HG03135 (cell line): ENCODE data around the gene MAML3.
A peak's percentile ranks its signal among the peaks of the same experiment; 100 is the strongest.

Source experiments
- ATAC-seq: cut with Tn5 transposase; IDR thresholded peaks from one replicate; pipeline ENCODE4 v1.9.1; 2021; ENCODE audit warnings: mild to moderate bottlenecking, moderate library complexity; ENCODE audit not compliant: unreplicated experiment

Gene MAML3

GRCh38 chr4:140127422-140127821 is 26.6 kb downstream of the MAML3 start:
- no peak for ATAC-seq

DNA sequence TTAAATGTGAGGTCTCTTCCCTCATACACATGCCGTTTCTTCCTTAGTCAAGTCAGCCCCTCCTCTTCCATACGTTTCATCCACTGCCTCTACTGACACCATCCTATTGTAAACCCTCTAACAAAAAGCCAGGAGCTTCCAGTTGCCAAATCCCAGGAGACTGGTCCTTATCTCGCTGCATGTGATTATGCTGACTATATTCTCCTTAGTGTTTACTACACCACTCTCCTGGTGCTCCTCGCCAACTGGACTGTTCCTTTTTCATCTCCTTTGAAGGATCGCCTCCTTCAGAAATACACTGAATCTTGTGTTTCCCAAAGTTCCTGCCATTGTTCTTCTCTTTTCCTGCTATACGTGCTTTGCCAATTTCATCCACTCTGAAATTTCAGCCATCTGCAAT is 27.7 kb downstream of the MAML3 start:
- ATAC-seq: no peak

- ATAC-seq: no peak
Measured at GRCh38 chr4:140125374-140125773, 28.6 kb downstream of the MAML3 start.

GRCh38 chr4:140123666-140124377 is 30.2 kb downstream of the MAML3 start:
- ATAC-seq: no peak

DNA sequence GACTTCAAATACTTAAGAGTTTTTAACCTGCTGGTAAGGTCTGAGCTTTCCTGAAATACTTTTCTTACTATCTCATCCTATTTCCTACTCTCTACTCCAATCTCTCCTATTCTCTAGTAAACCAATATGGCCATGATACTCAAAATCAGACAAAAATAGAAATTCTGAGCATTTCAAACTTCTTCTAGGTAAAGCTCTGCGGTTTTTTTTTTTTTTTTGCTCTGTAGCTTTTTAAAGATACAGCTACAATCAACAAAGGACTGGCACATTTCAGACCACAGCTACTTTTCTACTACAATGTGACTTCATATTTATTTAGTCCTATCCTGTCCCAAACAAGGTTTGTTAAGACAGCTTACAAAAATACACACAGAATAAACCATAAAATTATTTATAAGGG is 31.1 kb downstream of the MAML3 start:
- no peak for ATAC-seq

GRCh38 chr4:140121646-140122045 is 32.3 kb downstream of the MAML3 start:
- no peak for ATAC-seq

GRCh38 chr4:140118931-140119640 is 34.9 kb downstream of the MAML3 start:
- no peak for ATAC-seq

GRCh38 chr4:140117947-140118346 is 36.0 kb downstream of the MAML3 start:
- ATAC-seq: no peak

- ATAC-seq: no peak
Measured at GRCh38 chr4:140116442-140117104, 37.4 kb downstream of the MAML3 start.

- no peak for ATAC-seq
Measured at GRCh38 chr4:140115140-140115539, 38.8 kb downstream of the MAML3 start.

DNA sequence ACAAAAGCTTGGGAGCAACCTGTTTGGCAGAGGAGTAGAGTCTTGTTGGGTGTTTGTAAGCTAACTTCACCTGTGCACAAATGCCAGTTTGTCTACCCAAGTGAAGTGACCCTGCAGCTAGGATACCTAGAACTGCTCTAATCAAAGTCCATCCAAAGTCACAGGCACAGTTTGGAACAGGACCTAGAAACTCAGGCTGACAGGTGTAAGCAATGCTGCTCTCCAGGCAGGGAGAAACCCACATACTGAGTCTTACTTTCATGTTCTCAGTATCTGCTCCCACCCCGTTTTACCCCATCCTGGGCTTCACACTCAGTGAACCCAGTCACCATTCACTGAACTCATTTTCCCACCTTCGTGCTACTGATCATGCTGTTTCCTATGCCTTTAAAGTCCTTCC is 40.3 kb downstream of the MAML3 start:
- ATAC-seq: no peak

GRCh38 chr4:140112576-140112975 is 41.4 kb downstream of the MAML3 start:
- ATAC-seq: no peak

DNA sequence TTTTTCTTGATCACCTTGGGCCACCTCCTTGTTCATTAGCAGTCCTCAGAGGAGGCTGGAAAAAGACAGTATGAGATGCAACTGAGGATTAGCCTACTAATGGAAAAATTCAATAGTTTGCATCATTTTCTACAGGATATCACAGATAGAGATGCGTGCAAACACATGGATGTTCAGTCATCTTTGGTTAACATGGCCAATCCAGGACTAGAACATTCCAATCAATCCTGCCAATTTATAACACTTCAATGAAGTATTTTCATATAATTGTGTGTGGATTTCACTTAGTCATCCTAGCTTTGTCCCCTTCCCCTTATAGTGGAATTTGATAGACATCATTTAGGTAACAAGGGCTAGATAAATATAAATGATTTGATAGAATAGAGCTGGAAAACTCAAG is 42.7 kb downstream of the MAML3 start:
- no peak for ATAC-seq

DNA sequence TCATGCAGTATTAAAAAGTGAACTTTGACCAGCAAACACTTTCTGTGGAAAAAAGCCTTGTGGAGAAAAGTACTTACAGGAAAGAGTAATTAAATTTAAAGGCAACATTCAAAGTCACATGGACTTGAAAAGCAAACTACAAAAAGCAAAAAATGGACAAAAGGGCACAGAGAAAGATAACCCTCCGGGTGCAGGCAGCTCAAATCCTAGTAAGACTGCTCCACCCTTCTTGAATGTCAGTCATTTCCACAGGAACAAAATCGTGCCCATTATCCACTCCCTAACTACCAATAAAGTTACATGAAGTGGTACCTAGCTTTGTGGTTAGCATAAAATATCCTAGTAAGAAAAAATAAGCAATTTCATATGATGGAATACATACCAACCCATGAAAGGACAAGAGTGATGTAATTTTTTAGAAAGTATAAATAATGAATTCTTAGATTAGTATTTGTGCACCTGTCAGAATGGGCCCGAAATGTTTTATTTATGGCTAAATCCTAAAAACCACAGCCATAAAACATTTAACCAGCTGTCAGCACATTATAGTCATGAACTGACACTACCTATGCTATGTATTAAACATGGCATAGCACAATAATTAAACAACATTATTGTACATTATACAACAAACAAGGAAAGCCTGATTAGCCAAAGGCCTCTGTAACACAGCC is 43.3 kb downstream of the MAML3 start:
- no peak for ATAC-seq

GRCh38 chr4:140109737-140110136 is 44.2 kb downstream of the MAML3 start:
- no peak for ATAC-seq

- no peak for ATAC-seq
Measured at GRCh38 chr4:140109292-140109691, 44.7 kb downstream of the MAML3 start.

DNA sequence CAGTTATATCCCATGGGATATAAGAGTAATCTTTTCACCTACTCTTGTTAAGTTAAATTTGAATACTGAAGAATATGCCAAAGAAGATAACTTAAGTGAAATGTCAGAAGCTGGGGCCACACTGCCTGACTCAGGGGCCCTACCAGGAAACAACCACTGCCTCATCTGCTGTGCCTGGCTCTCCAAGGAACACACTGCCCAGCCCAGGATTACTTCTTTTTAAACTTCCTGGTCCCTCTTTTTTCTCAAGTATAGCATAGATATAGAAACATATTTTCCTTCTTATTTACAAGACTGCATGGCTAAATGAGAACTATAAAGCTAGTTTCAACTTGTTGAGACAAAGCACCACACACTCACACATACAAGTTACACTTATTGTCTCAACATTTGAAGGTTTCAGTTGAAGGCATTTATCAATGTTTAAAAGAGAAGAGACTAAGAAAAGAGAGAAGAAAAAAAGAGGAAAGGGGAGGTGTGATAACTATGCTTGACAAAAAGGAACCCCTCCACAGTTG is 45.2 kb downstream of the MAML3 start:
- no peak for ATAC-seq

DNA sequence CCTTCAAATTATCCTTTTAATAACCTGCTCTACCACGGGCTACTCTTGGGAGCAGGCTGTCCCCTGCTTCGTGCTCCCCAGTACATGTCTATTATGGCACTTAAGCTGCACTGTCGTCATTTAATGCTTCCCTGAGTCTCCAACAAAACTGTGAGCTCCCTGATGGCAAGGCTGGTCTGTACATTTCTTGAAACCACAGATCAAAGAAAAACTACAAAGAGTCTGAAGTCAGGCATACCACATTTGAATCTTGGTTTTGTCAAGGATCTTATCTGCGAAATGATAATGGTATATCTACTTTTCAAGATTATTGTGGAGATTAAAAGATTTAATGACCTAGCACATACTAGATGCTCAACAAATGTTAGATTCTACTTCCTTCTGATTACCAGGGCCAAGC is 45.7 kb downstream of the MAML3 start:
- ATAC-seq: no peak

DNA sequence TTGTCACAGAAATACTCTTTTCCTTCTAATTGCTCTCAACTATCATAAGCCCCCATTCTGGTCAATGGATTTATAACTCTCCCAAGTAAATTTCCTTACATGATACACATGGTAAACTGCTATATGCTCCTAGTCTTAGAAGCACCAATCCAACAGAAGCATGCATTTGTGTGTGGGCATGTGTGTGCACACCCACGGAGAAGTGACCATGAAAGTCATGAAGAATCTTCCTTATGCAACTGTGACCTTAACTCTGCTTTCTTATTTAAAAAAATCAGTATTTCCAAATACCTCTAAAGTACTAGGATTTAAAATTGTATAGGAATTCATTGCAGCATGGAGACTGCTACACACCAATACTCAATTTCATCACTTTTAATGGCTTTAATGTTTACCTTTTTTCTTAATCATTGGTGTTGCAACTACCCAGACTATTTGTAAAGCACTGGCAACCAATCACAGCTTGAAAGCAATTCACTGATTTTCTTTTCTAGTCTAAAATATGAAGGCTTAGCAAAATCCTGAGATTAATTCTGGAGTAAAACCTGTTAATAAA is 47.6 kb downstream of the MAML3 start:
- ATAC-seq: no peak

DNA sequence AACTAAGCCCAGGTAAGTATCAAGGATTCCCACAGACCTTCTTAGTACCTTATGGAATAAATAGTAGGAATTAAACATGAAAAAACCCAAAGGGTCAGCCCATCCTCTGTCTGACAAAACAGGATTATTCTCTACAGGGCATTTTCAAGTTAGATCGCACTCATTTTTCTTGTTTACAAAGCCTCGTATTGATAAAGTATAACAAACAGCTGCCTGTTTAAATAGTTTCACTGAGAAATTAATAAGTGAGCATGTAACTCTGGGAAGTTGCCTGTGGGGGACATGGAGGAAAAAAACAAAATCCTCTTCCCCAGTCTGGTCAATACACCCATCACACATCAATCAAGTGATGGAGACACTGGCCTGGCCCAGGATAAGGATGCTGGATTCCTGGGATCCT is 48.5 kb downstream of the MAML3 start:
- no peak for ATAC-seq

DNA sequence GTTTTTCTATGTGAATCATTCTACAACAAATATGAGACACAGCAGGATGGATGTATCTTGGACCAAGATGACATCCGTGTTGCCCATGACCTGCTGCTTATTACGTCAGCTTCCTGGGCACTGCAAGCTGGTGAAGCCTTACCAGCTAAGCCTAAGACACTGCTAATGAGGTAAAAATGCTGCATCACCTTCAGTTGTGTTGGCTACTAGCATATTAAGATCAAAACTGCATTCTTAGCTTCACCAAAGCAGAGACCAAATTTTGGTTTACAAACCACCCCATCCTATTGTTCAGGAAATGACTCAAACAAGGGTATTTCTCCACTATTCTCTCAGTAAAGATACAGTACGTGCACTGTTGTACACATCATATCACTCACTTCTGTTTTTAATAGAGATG is 50.3 kb downstream of the MAML3 start:
- ATAC-seq: peak; percentile 82
